GM12878 (cell line): ENCODE measurements around the gene DLX3. TPM values are rescaled to one million over a fixed set of nuclear protein-coding genes. Genes with fewer than 3 reads are reported as not detected.

Experiments used
- ATAC-seq: fragments of 200-7000 bp; cut with Tn5 transposase; 3 replicates; pipeline ENCODE4 v1.9.1; 2020; ENCODE audit warnings: mild to moderate bottlenecking, moderate library complexity
- BruUV-seq: library from RNA; stranded (reverse); fragments of 400-500 nt; replicated peaks from 2 replicates; lab custom pipeline; 2021; lab: Mats Ljungman, UMichigan
- CTCF ChIA-PET: fragments of 300-600 bp; sonication (Branson Sonifier 250); formaldehyde crosslinking; extraction: SDS; loops from one replicate; lab custom pipeline; 2021; ENCODE audit warnings: inconsistent platforms; lab: Yijun Ruan, JAX
- POLR2A ChIA-PET: fragments of 350-600 bp; formaldehyde crosslinking; extraction: SDS; loops from one replicate; lab custom pipeline; 2021; ENCODE audit warnings: inconsistent platforms; lab: Charles Lee
- RAD21 ChIA-PET: fragments of 300-600 bp; sonication (Branson Sonifier 250); formaldehyde crosslinking; loops from one replicate; lab custom pipeline; 2023; ENCODE audit warnings: antibody characterized with exemption; ENCODE audit not compliant: unreplicated experiment; lab: Charles Lee
- SMC1A ChIA-PET: fragments of 300-600 bp; sonication (Branson Sonifier 250); formaldehyde crosslinking; loops from one replicate; lab custom pipeline; 2023; ENCODE audit not compliant: unreplicated experiment, uncharacterized antibody; lab: Charles Lee
- DNase-seq: peaks from one replicate; pipeline ENCODE4 v3.0.0-alpha.2; 2011; ENCODE audit warnings: low read depth, low spot score
- FAIRE-seq: peaks from 3 replicates; lab custom pipeline; 2011; peaks lifted over from hg19 to GRCh38; lab: Jason Lieb, UNC
- H2AFZ ChIP-seq: 2 replicates; pipeline ENCODE4 v1.6.0; 2011; ENCODE audit warnings: low read depth, low read length, control low read depth; ENCODE audit not compliant: control insufficient read depth
- H3K27ac ChIP-seq: 2 replicates; pipeline ENCODE4 v1.5.1; 2011; ENCODE audit warnings: control low read depth; ENCODE audit not compliant: control insufficient read depth, insufficient read depth
- H3K27me3 ChIP-seq, 2 experiments: replicated peaks in 1 of 2; 2 replicates each; pipeline versions ENCODE4 v1.6.0 to v1.6.1; 2011; ENCODE audit warnings: low read length in 1 of 2; ENCODE audit not compliant: control insufficient read depth in 2 of 2, insufficient read depth in 2 of 2
- H3K36me3 ChIP-seq, 2 experiments: 2 replicates each; pipeline ENCODE4 v1.5.1; 2011; ENCODE audit warnings: low read length in 1 of 2; ENCODE audit not compliant: control insufficient read depth in 2 of 2, insufficient read depth in 2 of 2
- H3K4me1 ChIP-seq: 2 replicates; pipeline ENCODE4 v1.6.1; 2011; ENCODE audit warnings: mild to moderate bottlenecking, low read length, moderate library complexity, mixed read lengths; ENCODE audit not compliant: control insufficient read depth, insufficient read depth
- H3K4me2 ChIP-seq: 2 replicates; pipeline ENCODE4 v1.6.0; 2011; ENCODE audit warnings: control low read depth; ENCODE audit not compliant: control insufficient read depth, insufficient read depth
- H3K4me3 ChIP-seq: fragments of 200-600 bp; sonication (generic); 2 replicates; pipeline ENCODE4 v1.5.1; 2016
- H3K79me2 ChIP-seq: 2 replicates; pipeline ENCODE4 v1.6.0; 2011; ENCODE audit warnings: low read length; ENCODE audit not compliant: control insufficient read depth, insufficient read depth
- H3K9ac ChIP-seq: 2 replicates; pipeline ENCODE4 v1.8.0; 2011; ENCODE audit warnings: low read length, control low read depth, mixed read lengths; ENCODE audit not compliant: control insufficient read depth, insufficient read depth
- H3K9me3 ChIP-seq: replicated peaks from 3 replicates; pipeline ENCODE4 v1.5.1; 2011; ENCODE audit warnings: mild to moderate bottlenecking, low read length; ENCODE audit not compliant: control insufficient read depth, insufficient read depth
- H4K20me1 ChIP-seq: 2 replicates; pipeline ENCODE4 v1.6.0; 2011; ENCODE audit not compliant: control insufficient read depth, insufficient read depth
- ATF7 ChIP-seq: fragments of 450-650 bp; IDR thresholded peaks from 2 replicates; pipeline ENCODE4 v1.6.1; 2016; ENCODE audit warnings: low read depth, mild to moderate bottlenecking
- CBFB ChIP-seq: IDR thresholded peaks from 2 replicates; pipeline ENCODE4 v1.6.1; 2016; ENCODE audit warnings: antibody characterized with exemption, low read depth
- CBX5 ChIP-seq: sonication (generic); IDR thresholded peaks from 2 replicates; pipeline ENCODE4 v1.6.1; 2016; ENCODE audit warnings: low read depth, moderate library complexity, mild to moderate bottlenecking, inconsistent platforms
- E2F4 ChIP-seq: IDR thresholded peaks from 2 replicates; pipeline ENCODE4 v1.6.1; 2012; ENCODE audit warnings: low read depth, low read length, improper control_type of control experiment
- ELK1 ChIP-seq: IDR thresholded peaks from 2 replicates; pipeline ENCODE4 v1.6.1; 2012; ENCODE audit warnings: low read depth, low read length, improper control_type of control experiment
- ETV6 ChIP-seq, 2 experiments: fragments of 450-650 bp in 1 of 2; IDR thresholded peaks in 1 of 2; conservative IDR thresholded peaks in 1 of 2; 2 replicates each; pipeline ENCODE4 v1.6.1; 2014; ENCODE audit warnings: antibody characterized with exemption in 1 of 2, borderline replicate concordance in 1 of 2, low read depth in 1 of 2, mild to moderate bottlenecking in 1 of 2, moderate library complexity in 1 of 2
- HSF1 ChIP-seq: fragments of 150-350 bp; IDR thresholded peaks from 2 replicates; pipeline ENCODE4 v1.6.1; 2014; ENCODE audit warnings: mild to moderate bottlenecking, low read depth, low read length
- JUND ChIP-seq: IDR thresholded peaks from 2 replicates; pipeline ENCODE4 v1.6.1; 2012; ENCODE audit warnings: low read depth, mild to moderate bottlenecking, low read length, improper control_type of control experiment, moderate library complexity
- MLLT1 ChIP-seq: fragments of 450-650 bp; IDR thresholded peaks from 2 replicates; pipeline ENCODE4 v1.6.1; 2016; ENCODE audit warnings: mild to moderate bottlenecking
- RCOR1 ChIP-seq: conservative IDR thresholded peaks from 2 replicates; pipeline ENCODE4 v1.6.1; 2012; ENCODE audit warnings: low read depth, low read length, improper control_type of control experiment
- STAT3 ChIP-seq: IDR thresholded peaks from 2 replicates; pipeline ENCODE4 v1.6.1; 2011; ENCODE audit warnings: low read depth, low read length, improper control_type of control experiment
- TBL1XR1 ChIP-seq: IDR thresholded peaks from 2 replicates; pipeline ENCODE4 v1.6.1; 2012; ENCODE audit warnings: low read depth, low read length, improper control_type of control experiment
- ZBTB40 ChIP-seq: fragments of 450-650 bp; IDR thresholded peaks from 2 replicates; pipeline ENCODE4 v1.6.1; 2016; ENCODE audit warnings: mild to moderate bottlenecking, moderate library complexity, borderline replicate concordance
- WGBS: methylation state at CpG from one replicate; pipeline ENCODE4 v1.1.6; 2016; ENCODE audit warnings: low lambda C conversion rate; ENCODE audit not compliant: insufficient replicate concordance, insufficient coverage; ENCODE audit errors: missing lambda C conversion rate; 5-methylcytosine and 5-hydroxymethylcytosine counted together
- in situ Hi-C: fragments of 300-500 bp; cut with MboI; formaldehyde crosslinking; loops from 9 replicates; pipeline ENCODE4 v1.14.3; 2018; ENCODE audit warnings: mixed read lengths
- intact Hi-C: fragments of 100-400 bp; cut with micrococcal nuclease; formaldehyde crosslinking; loops from one replicate; pipeline ENCODE4 v1.14.2; 2022; ENCODE audit not compliant: unreplicated experiment
- polyA plus RNA-seq, 11 experiments: library from polyadenylated mRNA; depleted of rRNA in 4 of 11; unstranded in 6 of 11; stranded (reverse) in 5 of 11; fragments of >200 nt; fragmentation: Nextera tagmentation in 4 of 11; fragmentation: Illumina TruSeq in 1 of 11; extraction: Ambion mirVana in 4 of 11; extraction: Trizol in 1 of 11; gene quantifications; 1 replicate in 1 of 11; 2 replicates in 10 of 11; pipeline versions ENCODE4 v1.2.1 to v1.2.3, GENCODE V29; 2011 to 2016; ENCODE audit warnings: inconsistent platforms in 2 of 11, missing spikeins in 2 of 11, low read depth in 1 of 11
- total RNA-seq, 4 experiments: library from RNA; depleted of rRNA in 3 of 4; stranded (reverse); fragments of >200 nt in 3 of 4; fragmentation: Illumina TruSeq in 1 of 4; extraction: Trizol in 1 of 4; gene quantifications; 2 replicates each; pipeline versions ENCODE4 v1.2.1 to v1.2.3, GENCODE V29; 2013 to 2021

DLX3 gene
- total and polyA plus RNA-seq, 10 of the 15 experiments (the other 5 are each of a cell fraction or from before 2014, with no cell fraction given) = not detected

GRCh38 chr17:49942947-49943346 is 52.1 kb downstream of the DLX3 start (continued):
- TF ChIP-seq HSF1 = no peak

- 2% methylated on average over 10 of the region's 10 CpGs for WGBS
- POLR2A ChIA-PET = no interaction called here
- H3K4me3 ChIP-seq = no peak overlapping the region
- RAD21 ChIA-PET = interaction anchor here (1.6 kb wide), 1 partner anchor 55 kb away, joined by 3 read pairs; no protein-coding TSS in a partner anchor
- no peak for FAIRE-seq
- H3K36me3 ChIP-seq = no peaks in the 10 kb centered on the region
- H3K9me3 ChIP-seq = no peaks in the 10 kb centered on the region
- DNase-seq = no peak
- no peak overlapping the region for H3K27ac ChIP-seq
- H4K20me1 ChIP-seq = no peaks in the 10 kb centered on the region
- no peak overlapping the region for H3K9ac ChIP-seq
- CTCF ChIA-PET = interaction anchor here (0.6 to 3.1 kb wide), 4 partner anchors 11 to 1241 kb away, joined by 3 to 14 read pairs (median 4); no protein-coding TSS in a partner anchor
- no peak overlapping the region for H2AFZ ChIP-seq
- in situ Hi-C loops = no loop called here
- no TSS peak for BruUV-seq
- no peaks in the 10 kb centered on the region for H3K79me2 ChIP-seq
- intact Hi-C loops = no loop called here
- H3K4me2 ChIP-seq = no peak overlapping the region
- ATAC-seq = no peak
- SMC1A ChIA-PET = no interaction called here
- peaks cover 2 to 8% of the 10 kb centered on the region in 2 experiments; a peak in 3 of 4 replicates for H3K27me3 ChIP-seq
- H3K4me1 ChIP-seq = no peaks in the 10 kb centered on the region
- no peak for TF ChIP-seq TBL1XR1
- TF ChIP-seq STAT3 = no peak
- TF ChIP-seq ETV6 (conservative IDR thresholded peaks at IDR 0.05 in 1 of 2, IDR thresholded peaks at IDR 0.05 in 1 of 2; ENCODE audit: borderline replicate concordance in 1 of 2, low read depth in 1 of 2) = no peak
- no peak for TF ChIP-seq MLLT1
- no peak for TF ChIP-seq ELK1
- no peak for TF ChIP-seq ATF7
- TF ChIP-seq RCOR1 = no peak
- TF ChIP-seq CBX5 = no peak
- TF ChIP-seq CBFB = no peak
- TF ChIP-seq ZBTB40 = no peak
- TF ChIP-seq JUND = no peak
- no peak for TF ChIP-seq E2F4
These were observed 53.6 kb downstream of the DLX3 start for GRCh38 chr17:49941427-49941826.
